ENCODE data around the gene DDX42. TPM values are rescaled to one million over a fixed set of nuclear protein-coding genes. Genes with fewer than 3 reads are reported as not detected.

DDX42 gene
- total RNA-seq, 2 experiments from 2014 or later: 112 to 117 TPM

DNA sequence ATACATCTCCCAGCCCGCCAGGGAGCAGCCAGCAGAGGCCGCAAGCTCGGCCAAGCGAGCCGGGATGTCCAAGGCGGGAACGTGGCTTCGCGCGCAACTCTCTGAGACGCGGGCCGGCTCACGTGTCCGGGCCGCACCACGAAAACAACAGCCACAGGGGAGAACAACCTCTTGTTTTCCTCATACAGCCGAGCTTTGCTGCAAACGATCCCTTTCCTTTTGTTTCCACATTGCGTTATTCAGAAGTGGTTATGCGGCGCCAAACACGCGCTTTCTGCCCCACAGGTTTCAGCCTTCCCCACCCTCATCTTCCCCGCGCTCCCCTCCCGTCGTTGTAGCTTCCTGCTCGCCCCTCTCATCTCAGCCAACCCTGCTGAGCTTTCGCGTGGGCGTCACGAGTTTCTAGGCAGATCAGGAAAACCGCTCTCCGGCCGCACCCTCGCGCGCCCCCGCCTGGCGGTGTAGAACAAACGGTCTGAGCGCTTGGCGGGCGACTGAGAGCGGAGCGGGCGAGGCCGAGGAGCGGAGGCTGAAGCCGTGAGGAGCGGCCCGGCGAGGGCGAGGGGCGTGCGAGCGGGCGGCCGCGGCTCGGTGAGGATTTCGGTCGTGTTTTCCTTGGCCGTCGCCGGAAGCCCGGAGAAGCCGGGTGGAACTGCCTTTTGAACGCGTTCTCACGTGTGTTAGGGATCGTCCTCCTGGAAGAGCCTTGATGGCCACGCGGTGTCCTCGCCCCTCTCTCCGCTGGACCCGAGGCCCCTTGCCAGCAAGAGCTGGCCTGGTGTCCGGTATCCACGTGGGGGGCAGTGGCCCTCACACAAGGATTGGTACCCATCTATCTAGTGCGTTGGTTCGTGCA lies 75.1 kb downstream of the DDX42 start:
- CTCF ChIA-PET: interaction anchor here (0.6 to 2.0 kb wide), 24 partner anchors 9 to 569 kb away, joined by 3 to 21 read pairs (median 4); partner anchors contain the start of genes CCDC47, DDX42, FTSJ3 and ICAM2
- intact Hi-C loops (cut with DNase I, micrococcal nuclease): loop anchor here (10.0 kb wide), 2 partner anchors 224 to 296 kb away; partner anchors contain the start of gene MAP3K3 (in 1 of the 2)

DNA sequence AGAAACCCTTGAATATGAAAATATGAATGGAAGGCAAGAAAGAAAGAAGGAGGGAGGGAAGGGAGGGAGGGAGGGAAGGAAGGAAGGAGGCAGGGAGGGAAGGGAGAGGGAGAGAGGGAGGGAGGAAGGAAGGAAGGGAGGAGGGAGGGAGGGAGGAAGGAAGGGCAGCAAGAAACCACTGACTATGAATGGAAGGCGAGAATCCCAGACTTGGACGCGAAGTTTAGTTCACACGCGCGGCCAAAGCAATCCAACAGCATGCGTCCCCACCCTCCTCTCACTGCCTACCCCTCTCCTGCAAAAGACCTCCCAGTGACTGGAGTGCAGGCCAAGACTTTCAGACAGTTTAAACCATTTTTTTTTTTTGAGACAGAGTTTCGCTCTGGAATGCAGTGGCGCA lies 76.4 kb downstream of the DDX42 start:
- H3K27me3 Mint-ChIP-seq: no peaks in the 10 kb centered on the region
- Histone ChIP-seq H3K27me3 (ENCODE audit: control insufficient read depth in 1 of 2, insufficient read depth in 2 of 2, low read length in 2 of 2) (no peaks in the 10 kb centered on the region), H3K27ac (ENCODE audit: low read depth in 1 of 2, low read length in 2 of 2) (no peak overlapping the region), H3K4me1 (ENCODE audit: insufficient read depth, low read length) (peaks cover 19% of the 10 kb centered on the region), H3K9me3 (ENCODE audit: control insufficient read depth in 1 of 2, insufficient read depth in 1 of 2, low read length in 2 of 2) (peaks cover 0 to 12% of the 10 kb centered on the region in 2 experiments), H3K36me3 (ENCODE audit: insufficient read depth, low read length) (no peaks in the 10 kb centered on the region), H3K4me3 (ENCODE audit: low read length) (no peak overlapping the region)
- no peaks in the 10 kb centered on the region for H3K36me3 Mint-ChIP-seq (ENCODE audit: low read depth)
- peaks cover 13% of the 10 kb centered on the region for H3K4me1 Mint-ChIP-seq (ENCODE audit: low read depth)
- no peak overlapping the region for H3K27ac Mint-ChIP-seq
- H3K9me3 Mint-ChIP-seq: no peaks in the 10 kb centered on the region
- DNase-seq (peak in 1 of 14 experiments; percentile 31), ATAC-seq (ENCODE audit: poor library complexity) (no peak)
- CTCF ChIA-PET: no interaction called here
- intact Hi-C loops (cut with DNase I, micrococcal nuclease): no loop called here
- H3K4me3 Mint-ChIP-seq: no peak overlapping the region
- POLR2A ChIA-PET: interaction anchor here (1.4 kb wide), 1 partner anchor 7 kb away, joined by 5 read pairs; no protein-coding TSS in a partner anchor
- TF ChIP-seq, protein P1, sequence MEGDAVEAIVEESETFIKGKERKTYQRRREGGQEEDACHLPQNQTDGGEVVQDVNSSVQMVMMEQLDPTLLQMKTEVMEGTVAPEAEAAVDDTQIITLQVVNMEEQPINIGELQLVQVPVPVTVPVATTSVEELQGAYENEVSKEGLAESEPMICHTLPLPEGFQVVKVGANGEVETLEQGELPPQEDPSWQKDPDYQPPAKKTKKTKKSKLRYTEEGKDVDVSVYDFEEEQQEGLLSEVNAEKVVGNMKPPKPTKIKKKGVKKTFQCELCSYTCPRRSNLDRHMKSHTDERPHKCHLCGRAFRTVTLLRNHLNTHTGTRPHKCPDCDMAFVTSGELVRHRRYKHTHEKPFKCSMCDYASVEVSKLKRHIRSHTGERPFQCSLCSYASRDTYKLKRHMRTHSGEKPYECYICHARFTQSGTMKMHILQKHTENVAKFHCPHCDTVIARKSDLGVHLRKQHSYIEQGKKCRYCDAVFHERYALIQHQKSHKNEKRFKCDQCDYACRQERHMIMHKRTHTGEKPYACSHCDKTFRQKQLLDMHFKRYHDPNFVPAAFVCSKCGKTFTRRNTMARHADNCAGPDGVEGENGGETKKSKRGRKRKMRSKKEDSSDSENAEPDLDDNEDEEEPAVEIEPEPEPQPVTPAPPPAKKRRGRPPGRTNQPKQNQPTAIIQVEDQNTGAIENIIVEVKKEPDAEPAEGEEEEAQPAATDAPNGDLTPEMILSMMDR (IDR thresholded peaks at IDR 0.05): no peak

More for the DNA sequence above, 75.1 kb downstream of the DDX42 start:
- Histone ChIP-seq H3K9me3 (ENCODE audit: control insufficient read depth in 1 of 2, insufficient read depth in 1 of 2, low read length in 2 of 2) (peaks cover 0 to 12% of the 10 kb centered on the region in 2 experiments), H3K4me3 (ENCODE audit: low read length) (peak overlapping the region; percentile 36), H3K27ac (ENCODE audit: low read depth in 1 of 2, low read length in 2 of 2) (peak overlapping the region in 1 of 2 donors; percentile 36), H3K36me3 (ENCODE audit: insufficient read depth, low read length) (no peaks in the 10 kb centered on the region), H3K4me1 (ENCODE audit: insufficient read depth, low read length) (peaks cover 19% of the 10 kb centered on the region), H3K27me3 (ENCODE audit: control insufficient read depth in 1 of 2, insufficient read depth in 2 of 2, low read length in 2 of 2) (no peaks in the 10 kb centered on the region)
- Mint-ChIP-seq H3K36me3 (ENCODE audit: low read depth) (no peaks in the 10 kb centered on the region), H3K27ac (peak overlapping the region; percentile 68), H3K4me1 (ENCODE audit: low read depth) (peaks cover 16% of the 10 kb centered on the region), H3K27me3 (no peaks in the 10 kb centered on the region), H3K9me3 (no peaks in the 10 kb centered on the region), H3K4me3 (peak overlapping the region; percentile 82)
- POLR2A ChIA-PET: interaction anchor here (0.7 to 1.8 kb wide), 14 partner anchors 9 to 657 kb away, joined by 3 to 14 read pairs (median 6); partner anchors contain the start of genes CCDC47, CEP95, DDX42 and DDX5
- DNase-seq (peak; percentile 89 to 97 (median 94)), ATAC-seq (ENCODE audit: poor library complexity) (peak; percentile 97)
- TF ChIP-seq, protein P1 (IDR thresholded peaks at IDR 0.05): peak; percentile 77

DNA sequence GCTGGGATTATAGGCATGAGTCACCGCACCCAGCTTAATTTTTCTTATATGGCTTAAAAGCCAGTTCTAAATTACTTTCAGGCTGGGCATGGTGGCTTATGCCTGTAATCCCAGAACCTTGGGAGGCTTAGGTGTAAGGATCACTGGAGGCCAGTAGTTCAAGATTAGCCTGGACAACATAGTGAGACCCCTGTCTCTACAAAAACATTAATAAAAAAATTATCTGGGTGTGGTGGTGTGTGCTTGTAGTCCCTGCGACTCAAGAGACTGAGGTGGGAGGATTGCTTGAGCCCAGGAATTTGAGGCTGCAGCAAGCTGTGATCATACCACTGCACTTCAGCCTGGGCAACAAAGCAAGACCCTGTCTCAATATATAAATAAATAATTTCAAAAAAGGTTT lies 79.3 kb downstream of the DDX42 start:
- H3K9me3 ChIP-seq (ENCODE audit: control insufficient read depth in 1 of 2, insufficient read depth in 1 of 2, low read length in 2 of 2): peaks cover 0 to 12% of the 10 kb centered on the region in 2 experiments
- TF ChIP-seq, protein P1 (IDR thresholded peaks at IDR 0.05): no peak
- DNase-seq (no peak), ATAC-seq (ENCODE audit: poor library complexity) (no peak)
- Mint-ChIP-seq H3K4me1 (ENCODE audit: low read depth) (peaks cover 7% of the 10 kb centered on the region), H3K27me3 (no peaks in the 10 kb centered on the region), H3K4me3 (no peak overlapping the region), H3K27ac (no peak overlapping the region), H3K36me3 (ENCODE audit: low read depth) (no peaks in the 10 kb centered on the region), H3K9me3 (no peaks in the 10 kb centered on the region)
- H3K4me3 ChIP-seq (ENCODE audit: low read length): no peak overlapping the region
- peaks cover 11% of the 10 kb centered on the region for H3K4me1 ChIP-seq (ENCODE audit: insufficient read depth, low read length)
- ChIA-PET CTCF (no interaction called here), POLR2A (no interaction called here)
- H3K27me3 ChIP-seq (ENCODE audit: control insufficient read depth in 1 of 2, insufficient read depth in 2 of 2, low read length in 2 of 2): peaks cover 0 to 2% of the 10 kb centered on the region in 2 experiments
- H3K36me3 ChIP-seq (ENCODE audit: insufficient read depth, low read length): no peaks in the 10 kb centered on the region
- no peak overlapping the region for H3K27ac ChIP-seq (ENCODE audit: low read depth in 1 of 2, low read length in 2 of 2)
- intact Hi-C loops (cut with DNase I, micrococcal nuclease): no loop called here

Data from CD4-positive, alpha-beta T cell (primary cell).